ENCODE results near the gene CCSER2. TPM values are rescaled to one million over a fixed set of nuclear protein-coding genes. Genes with fewer than 3 reads are reported as not detected.

Gene CCSER2
- total and polyA plus RNA-seq, 2 experiments from 2014 or later = 30.6 to 76.8 TPM

DNA sequence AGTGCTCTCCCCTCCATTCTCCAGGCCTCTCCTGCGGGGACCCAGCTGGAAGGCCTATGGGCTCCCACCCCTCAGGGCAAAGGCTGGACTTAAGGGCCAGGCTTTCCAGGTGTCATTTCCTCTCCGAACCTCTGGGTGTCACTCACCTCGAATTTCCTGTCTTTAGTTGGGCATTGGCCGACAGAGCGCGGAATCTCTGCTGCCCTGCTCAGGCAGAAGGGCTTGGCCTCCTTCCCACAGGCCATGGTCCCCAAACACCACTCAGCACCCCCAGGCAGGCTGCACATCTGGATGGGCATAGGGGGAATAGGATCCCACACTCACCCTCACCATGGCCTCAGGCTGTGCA is 212.9 kb downstream of the CCSER2 start:
- Histone ChIP-seq H3K9me3 (ENCODE audit: low read depth) (no peaks in the 10 kb centered on the region), H4K20me1 (ENCODE audit: insufficient read depth) (no peaks in the 10 kb centered on the region), H3K27me3 (replicated peaks; ENCODE audit: insufficient read depth) (no peaks in the 10 kb centered on the region; the same call in 1 of the 2 replicates), H3F3A (ENCODE audit: insufficient read depth) (peaks cover 12% of the 10 kb centered on the region), H3K4me1 (ENCODE audit: insufficient read depth) (peaks cover 16% of the 10 kb centered on the region), H3K79me2 (ENCODE audit: insufficient read depth) (no peaks in the 10 kb centered on the region), H3K9me2 (ENCODE audit: insufficient read depth) (no peaks in the 10 kb centered on the region), H3K4me3 (peak overlapping the region; percentile 69; the same call in 1 of the 2 replicates), H2AFZ (peak overlapping the region; percentile 81), H3K4me2 (ENCODE audit: unreplicated experiment) (peak overlapping the region; percentile 84), H3K9ac (peak overlapping the region; percentile 83), H3K36me3 (ENCODE audit: low read depth) (no peaks in the 10 kb centered on the region), H3K27ac (no peak overlapping the region)
- WGBS, 2 experiments (ENCODE audit: low coverage in 1 of 2, low lambda C conversion rate in 2 of 2, missing lambda C conversion rate in 2 of 2) = 92% methylated on average over 5 to 6 of the region's 6 CpGs
- TF ChIP-seq EZH2phosphoT487 (IDR thresholded peaks at IDR 0.05; ENCODE audit: insufficient read depth, low read depth) = no peak
- TF ChIP-seq EZH2 (IDR thresholded peaks at IDR 0.05; ENCODE audit: insufficient read depth, poor library complexity, severe bottlenecking) = no peak
- peak; percentile 6 for DNase-seq
- in situ Hi-C loops (cut with MboI) = loop anchor here (5.0 to 10.0 kb wide), 2 partner anchors 279 to 1834 kb away; no protein-coding TSS in a partner anchor

DNA sequence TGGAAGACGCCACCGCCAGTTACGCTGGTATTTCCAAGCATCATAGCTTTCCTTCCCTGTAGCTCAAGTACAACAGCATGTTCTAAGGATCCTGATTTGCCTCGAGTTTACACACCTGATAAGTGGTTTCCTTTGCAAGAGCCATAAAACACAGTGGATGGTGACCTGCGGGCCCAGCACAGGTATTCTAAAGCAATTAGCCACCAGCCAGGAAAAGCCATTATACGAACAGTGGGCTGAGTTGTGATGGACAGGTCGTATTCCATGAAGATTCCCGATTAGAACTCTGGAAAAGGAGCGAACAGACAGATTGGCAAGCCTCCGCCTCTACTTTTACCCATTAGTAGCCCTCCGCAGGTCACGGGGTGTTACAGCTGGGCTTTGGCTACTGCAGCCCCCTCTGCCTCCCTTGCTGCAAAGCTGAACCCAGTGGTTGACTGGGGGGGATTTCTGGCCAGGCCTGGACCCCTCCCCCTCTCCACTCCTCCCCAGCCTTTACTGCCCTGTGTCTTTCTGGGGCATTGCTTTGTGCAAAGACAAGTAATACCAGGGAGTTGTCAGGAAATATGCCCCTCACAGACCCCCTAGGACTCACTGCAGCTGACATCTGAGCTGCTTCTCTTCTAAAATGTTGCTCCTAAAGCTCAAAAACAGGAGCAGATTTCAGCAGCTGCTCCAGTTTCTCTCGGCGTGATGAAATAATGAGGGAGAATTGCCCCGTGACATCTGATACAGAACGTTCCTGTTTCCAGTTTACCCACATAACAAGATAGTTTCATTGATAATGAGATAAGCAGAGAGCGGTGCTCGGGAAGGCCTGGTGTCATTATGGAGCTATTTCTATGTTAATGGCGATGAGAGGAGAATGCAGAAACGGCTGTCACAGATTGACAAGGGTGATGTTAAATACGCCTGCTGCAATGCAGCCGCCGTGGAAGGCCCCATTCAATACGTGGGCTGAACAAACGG is 214.4 kb downstream of the CCSER2 start:
- no peak for DNase-seq
- in situ Hi-C loops (cut with MboI) = loop anchor here (5.0 to 10.0 kb wide), 2 partner anchors 281 to 1832 kb away; no protein-coding TSS in a partner anchor
- TF ChIP-seq EZH2phosphoT487 (IDR thresholded peaks at IDR 0.05; ENCODE audit: insufficient read depth, low read depth) (no peak), EZH2 (IDR thresholded peaks at IDR 0.05; ENCODE audit: insufficient read depth, poor library complexity, severe bottlenecking) (no peak)
- H2AFZ ChIP-seq = no peak overlapping the region
- H3K79me2 ChIP-seq (ENCODE audit: insufficient read depth) = no peaks in the 10 kb centered on the region
- H3K27ac ChIP-seq = no peak overlapping the region
- no peaks in the 10 kb centered on the region; the same call in 1 of the 2 replicates for H3K27me3 ChIP-seq (replicated peaks; ENCODE audit: insufficient read depth)
- H3K9me3 ChIP-seq (ENCODE audit: low read depth) = no peaks in the 10 kb centered on the region
- no peak overlapping the region for H3K9ac ChIP-seq
- no peaks in the 10 kb centered on the region for H3K36me3 ChIP-seq (ENCODE audit: low read depth)
- no peak overlapping the region for H3K4me2 ChIP-seq (ENCODE audit: unreplicated experiment)
- no peak overlapping the region for H3K4me3 ChIP-seq
- H3K4me1 ChIP-seq (ENCODE audit: insufficient read depth) = peaks cover 12% of the 10 kb centered on the region
- H4K20me1 ChIP-seq (ENCODE audit: insufficient read depth) = no peaks in the 10 kb centered on the region
- 73% methylated on average over 25 of the region's 25 CpGs for WGBS, 2 experiments (ENCODE audit: low coverage in 1 of 2, low lambda C conversion rate in 2 of 2, missing lambda C conversion rate in 2 of 2)
- H3F3A ChIP-seq (ENCODE audit: insufficient read depth) = peaks cover 12% of the 10 kb centered on the region
- H3K9me2 ChIP-seq (ENCODE audit: insufficient read depth) = no peaks in the 10 kb centered on the region

DNA sequence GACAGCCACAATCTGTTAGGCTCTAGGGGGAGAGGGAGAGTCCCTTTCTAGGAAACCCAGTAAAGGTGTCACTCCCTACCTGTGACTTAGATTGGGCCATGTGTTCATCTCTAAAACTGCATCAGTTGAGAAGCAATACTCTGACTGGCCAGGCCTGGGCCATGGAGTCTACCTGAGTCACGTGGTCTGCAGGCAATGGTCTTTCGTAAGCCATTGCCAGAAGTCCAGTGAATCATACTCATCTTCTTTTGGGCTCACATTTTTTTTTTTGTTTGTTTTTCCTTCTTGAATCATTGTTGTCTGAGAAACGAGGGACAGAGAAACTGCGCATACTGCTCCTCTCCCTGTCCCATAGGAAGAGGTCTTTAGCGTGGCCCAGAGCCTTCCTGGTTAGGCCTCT is 215.6 kb downstream of the CCSER2 start:
- TF ChIP-seq EZH2phosphoT487 (IDR thresholded peaks at IDR 0.05; ENCODE audit: insufficient read depth, low read depth) (no peak), EZH2 (IDR thresholded peaks at IDR 0.05; ENCODE audit: insufficient read depth, poor library complexity, severe bottlenecking) (no peak)
- no peaks in the 10 kb centered on the region for H3K9me2 ChIP-seq (ENCODE audit: insufficient read depth)
- H3K27ac ChIP-seq = no peak overlapping the region
- H4K20me1 ChIP-seq (ENCODE audit: insufficient read depth) = no peaks in the 10 kb centered on the region
- peaks cover 10% of the 10 kb centered on the region for H3K4me1 ChIP-seq (ENCODE audit: insufficient read depth)
- peaks cover 7% of the 10 kb centered on the region for H3F3A ChIP-seq (ENCODE audit: insufficient read depth)
- no peaks in the 10 kb centered on the region for H3K36me3 ChIP-seq (ENCODE audit: low read depth)
- H3K27me3 ChIP-seq (replicated peaks; ENCODE audit: insufficient read depth) = peaks cover 4% of the 10 kb centered on the region; the same call in 1 of the 2 replicates
- no peaks in the 10 kb centered on the region for H3K79me2 ChIP-seq (ENCODE audit: insufficient read depth)
- peak; percentile 54 for DNase-seq
- 64 to 85% methylated on average over 4 to 5 of the region's 5 CpGs for WGBS, 2 experiments (ENCODE audit: low coverage in 1 of 2, low lambda C conversion rate in 2 of 2, missing lambda C conversion rate in 2 of 2)
- no peak overlapping the region for H3K9ac ChIP-seq
- in situ Hi-C loops (cut with MboI) = loop anchor here (5.0 to 10.0 kb wide), 2 partner anchors 282 to 1831 kb away; no protein-coding TSS in a partner anchor
- H3K4me3 ChIP-seq = no peak overlapping the region
- no peak overlapping the region for H3K4me2 ChIP-seq (ENCODE audit: unreplicated experiment)
- H2AFZ ChIP-seq = no peak overlapping the region
- H3K9me3 ChIP-seq (ENCODE audit: low read depth) = no peaks in the 10 kb centered on the region

DNA sequence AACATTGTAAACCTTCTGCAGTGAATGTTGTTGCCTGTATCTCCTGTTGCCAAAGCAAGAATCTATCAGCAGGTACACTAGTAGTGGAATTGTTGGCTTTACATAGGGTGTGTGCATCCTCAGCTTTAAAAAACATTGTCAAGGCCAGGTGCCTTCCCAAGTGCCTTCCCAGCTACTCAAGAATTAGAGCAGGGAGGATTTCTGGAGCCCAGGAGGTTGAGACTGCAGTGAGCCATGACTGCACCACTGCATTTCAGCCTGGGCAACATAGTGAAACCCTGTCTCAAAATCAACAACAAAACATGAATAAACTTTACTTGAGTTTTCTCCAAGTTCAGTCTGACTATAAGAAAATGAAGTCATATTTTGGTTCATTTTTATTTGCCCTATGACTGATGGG is 217.3 kb downstream of the CCSER2 start:
- Histone ChIP-seq H3K27me3 (replicated peaks; ENCODE audit: insufficient read depth) (peaks cover 17% of the 10 kb centered on the region), H3K9me2 (ENCODE audit: insufficient read depth) (no peaks in the 10 kb centered on the region), H3K9me3 (ENCODE audit: low read depth) (no peaks in the 10 kb centered on the region), H4K20me1 (ENCODE audit: insufficient read depth) (no peaks in the 10 kb centered on the region), H3K9ac (no peak overlapping the region), H3K36me3 (ENCODE audit: low read depth) (no peaks in the 10 kb centered on the region), H3K4me1 (ENCODE audit: insufficient read depth) (no peaks in the 10 kb centered on the region), H3K4me2 (ENCODE audit: unreplicated experiment) (no peak overlapping the region), H2AFZ (no peak overlapping the region), H3F3A (ENCODE audit: insufficient read depth) (no peaks in the 10 kb centered on the region), H3K4me3 (no peak overlapping the region), H3K27ac (no peak overlapping the region), H3K79me2 (ENCODE audit: insufficient read depth) (no peaks in the 10 kb centered on the region)
- in situ Hi-C loops (cut with MboI) = loop anchor here (10.0 kb wide), 1 partner anchor 1829 kb away; no protein-coding TSS in a partner anchor
- no peak for DNase-seq
- TF ChIP-seq EZH2phosphoT487 (IDR thresholded peaks at IDR 0.05; ENCODE audit: insufficient read depth, low read depth) = no peak
- no peak for TF ChIP-seq EZH2 (IDR thresholded peaks at IDR 0.05; ENCODE audit: insufficient read depth, poor library complexity, severe bottlenecking)
